ENCODE results near the gene CSF1.
"Not testable (repeated sequence)": the region's sequence is repeated elsewhere in the genome, so short reads cannot be mapped to it uniquely, and the experiment has no call there.

The CSF1 gene

DNA sequence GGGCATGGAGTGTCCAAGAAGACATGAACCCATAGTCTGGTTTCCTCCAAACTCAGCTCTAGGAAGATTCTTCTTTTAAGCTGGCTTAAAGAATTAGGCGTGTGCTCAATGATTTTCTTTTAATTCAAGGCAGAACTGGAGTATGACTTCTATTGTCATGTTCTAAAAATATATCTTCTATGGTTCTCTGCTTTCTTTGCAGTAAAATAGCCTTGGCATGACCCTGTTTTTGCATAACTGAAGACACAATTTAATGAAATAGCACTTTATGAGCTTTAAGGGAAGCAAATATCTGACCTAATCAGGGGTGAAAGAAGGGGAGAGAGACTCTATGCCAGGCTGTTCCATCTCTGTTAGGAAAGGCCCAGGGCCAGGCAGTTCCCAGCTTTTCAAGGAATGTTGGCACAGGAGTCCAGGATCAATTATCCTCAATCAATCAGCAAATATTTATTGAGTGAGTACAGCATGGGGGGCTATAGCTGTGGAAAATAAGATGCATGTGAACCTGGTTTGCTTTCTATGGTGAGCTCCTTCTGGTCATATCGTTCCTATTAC, 7.2 kb upstream of the CSF1 start:
- DNase-seq, result no peak

DNA sequence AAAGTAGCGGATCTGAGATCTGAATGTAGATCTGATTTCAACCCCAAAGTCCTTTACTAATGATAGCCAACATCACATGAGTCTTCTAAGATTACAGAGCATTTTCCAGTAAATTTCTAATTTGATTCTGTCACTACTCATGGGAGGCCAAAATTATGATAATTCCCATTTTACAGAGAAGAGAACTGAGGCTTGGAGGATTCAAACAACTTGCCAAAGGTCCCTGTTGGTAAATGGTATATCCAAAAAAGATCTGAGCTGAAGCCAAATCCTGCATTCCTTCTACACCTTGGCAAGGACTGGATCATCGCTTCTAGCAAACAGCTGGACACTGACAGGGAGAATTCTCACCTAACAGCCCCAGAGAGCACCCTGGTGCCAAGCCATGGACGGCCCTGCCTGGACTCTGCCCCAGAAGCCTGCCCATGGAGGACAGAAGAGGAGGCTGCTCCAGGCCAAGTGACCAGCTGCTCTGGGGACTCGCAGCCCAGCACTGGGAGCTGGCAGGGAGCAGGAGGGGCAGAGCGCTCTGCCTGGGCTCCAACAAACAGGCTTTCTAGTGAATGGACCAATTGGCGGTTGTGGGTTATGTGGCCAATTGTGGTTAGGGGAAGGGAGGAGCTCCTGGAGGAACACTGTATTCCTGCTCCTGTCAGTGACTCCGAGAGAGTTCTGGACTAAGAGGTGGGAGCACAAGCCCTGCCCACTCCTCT, 6.4 kb upstream of the CSF1 start:
- no peak for DNase-seq

DNA sequence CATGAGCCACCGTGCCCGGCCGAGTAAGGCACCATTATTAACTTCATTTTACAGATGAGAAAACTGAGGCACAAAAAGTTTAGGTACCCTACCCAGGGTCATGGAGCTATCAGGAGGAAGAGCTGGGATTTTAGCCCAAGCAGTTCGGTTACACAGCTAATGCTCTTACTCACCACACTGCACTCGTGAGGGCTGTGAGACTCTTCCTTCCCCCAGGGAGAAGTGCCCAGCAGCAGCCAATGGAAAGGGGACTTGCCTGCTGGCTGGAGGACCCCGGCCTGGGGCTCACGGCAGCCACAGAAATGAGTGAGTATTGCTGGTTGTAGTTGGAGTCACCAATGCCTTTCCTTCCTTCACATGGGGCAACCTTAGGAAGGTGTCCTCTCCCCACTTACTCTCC, 5.2 kb upstream of the CSF1 start:
- no peak for DNase-seq

DNA sequence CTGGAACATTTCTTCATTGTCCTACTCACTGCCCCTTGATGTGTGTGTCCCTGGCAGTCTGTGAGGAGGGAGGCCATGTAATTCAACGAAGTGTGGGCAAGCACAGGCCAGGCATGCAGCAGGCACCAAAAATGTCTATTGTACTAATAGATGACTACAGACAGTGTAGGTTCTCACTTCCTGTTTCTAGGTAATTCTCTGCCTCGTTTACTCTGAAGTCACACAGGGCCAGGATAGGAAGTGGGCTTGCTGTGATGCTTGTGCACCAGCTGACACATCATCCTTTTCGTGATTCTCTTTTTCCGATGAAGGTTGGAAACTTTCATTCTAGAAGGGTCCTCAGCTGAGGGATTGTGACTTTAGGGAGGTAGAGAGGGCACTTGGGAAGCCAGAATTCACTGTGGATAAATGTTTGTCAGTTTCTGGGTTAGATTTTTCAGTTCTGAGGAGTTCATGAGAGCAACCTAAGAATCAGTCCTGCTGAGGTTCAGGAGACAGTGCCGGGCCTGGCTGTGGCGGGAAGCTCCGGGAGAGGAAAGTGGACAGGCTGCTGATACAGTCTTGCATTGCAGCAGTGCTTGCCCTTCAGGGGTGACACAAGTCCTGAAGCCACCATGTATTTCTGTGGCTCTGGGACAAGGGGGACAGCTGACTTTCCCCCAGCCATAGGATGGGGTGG, 4.3 kb upstream of the CSF1 start:
- DNase-seq, result peak; percentile 14

DNA sequence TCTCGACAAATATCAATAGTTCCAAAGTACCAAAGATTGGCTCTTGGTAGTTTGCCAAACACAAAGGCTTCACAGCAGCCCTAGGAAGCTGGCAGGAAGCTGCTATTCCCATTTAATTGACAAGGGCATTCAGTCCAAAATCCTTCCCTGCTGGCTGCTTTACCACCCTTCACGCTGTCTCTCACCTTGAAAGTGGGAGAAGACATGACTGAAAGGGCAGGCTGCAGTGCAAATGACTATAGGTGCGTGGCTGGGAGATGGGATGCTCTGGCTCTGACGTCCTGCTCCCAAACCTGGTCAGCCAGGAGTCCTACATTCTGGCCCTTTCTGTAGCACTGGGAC, 3.8 kb upstream of the CSF1 start:
- DNase-seq, result no peak

DNA sequence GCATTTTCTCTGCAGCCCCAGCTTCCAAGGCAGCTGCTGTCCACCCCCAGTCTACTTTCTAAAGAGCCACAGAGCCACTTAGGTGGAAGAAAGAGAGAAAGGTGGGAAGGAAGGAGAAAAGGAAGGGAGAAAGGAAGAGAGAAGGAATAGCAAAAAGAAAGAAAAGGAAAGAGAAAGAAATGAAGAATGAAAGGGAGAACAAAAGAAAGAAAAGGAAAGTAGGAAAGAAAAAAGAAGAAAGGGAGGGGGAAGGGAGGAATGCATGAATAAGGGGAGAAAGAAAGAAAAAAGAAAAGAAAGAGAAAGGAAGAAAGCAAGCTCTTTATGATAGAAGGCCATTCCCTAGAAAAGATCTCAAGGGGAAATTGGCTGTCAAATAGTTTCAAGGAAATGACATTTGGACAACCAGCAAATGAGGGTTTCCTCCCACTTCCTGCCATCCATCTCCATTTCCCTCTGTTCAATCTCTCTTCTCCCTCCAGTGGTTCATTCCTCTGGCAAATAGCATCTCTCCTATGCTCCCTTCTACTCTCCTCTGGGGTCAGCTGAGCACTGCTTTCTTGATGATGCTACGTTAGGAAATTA, 3.4 kb upstream of the CSF1 start:
- no peak for DNase-seq

DNA sequence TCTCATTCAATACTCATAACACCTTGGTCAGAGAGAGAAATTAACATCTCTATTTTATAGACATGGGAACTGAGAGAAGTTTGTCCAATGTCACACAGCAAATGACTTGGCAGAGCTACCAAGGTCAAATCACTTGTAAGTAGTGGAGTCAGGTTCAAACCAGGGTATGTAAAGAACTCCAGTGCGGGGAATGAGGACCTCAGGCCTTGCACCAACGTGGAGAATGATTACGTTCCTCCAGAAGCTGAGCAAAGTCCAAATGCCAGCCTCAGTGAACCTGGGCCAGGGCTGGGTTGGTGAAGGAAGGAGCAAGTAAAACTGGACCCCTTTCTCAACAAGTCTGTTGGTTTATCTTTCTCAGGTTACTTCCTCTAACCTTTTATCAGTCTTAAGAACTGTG, 1.8 kb upstream of the CSF1 start:
- no peak for DNase-seq

DNA sequence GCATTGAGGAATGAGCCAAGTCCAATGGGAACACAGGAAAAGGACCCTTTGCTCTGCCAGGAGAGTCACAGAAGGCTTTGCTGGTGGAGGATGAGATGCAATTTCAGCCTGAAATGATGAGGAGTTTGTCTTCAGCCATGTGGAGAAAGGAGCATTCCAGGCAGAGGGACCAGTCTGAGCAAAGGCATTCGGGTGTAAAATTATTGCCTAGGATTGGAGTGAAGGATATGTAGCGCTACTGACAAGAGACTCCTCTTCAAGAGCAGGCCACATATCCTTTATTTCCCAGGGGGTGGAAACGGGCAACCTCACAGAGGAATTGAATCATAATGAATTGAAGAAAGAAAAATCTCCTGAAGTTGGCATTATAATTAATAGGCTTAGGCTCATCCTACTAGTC, 1.1 kb upstream of the CSF1 start:
- no peak for DNase-seq

DNA sequence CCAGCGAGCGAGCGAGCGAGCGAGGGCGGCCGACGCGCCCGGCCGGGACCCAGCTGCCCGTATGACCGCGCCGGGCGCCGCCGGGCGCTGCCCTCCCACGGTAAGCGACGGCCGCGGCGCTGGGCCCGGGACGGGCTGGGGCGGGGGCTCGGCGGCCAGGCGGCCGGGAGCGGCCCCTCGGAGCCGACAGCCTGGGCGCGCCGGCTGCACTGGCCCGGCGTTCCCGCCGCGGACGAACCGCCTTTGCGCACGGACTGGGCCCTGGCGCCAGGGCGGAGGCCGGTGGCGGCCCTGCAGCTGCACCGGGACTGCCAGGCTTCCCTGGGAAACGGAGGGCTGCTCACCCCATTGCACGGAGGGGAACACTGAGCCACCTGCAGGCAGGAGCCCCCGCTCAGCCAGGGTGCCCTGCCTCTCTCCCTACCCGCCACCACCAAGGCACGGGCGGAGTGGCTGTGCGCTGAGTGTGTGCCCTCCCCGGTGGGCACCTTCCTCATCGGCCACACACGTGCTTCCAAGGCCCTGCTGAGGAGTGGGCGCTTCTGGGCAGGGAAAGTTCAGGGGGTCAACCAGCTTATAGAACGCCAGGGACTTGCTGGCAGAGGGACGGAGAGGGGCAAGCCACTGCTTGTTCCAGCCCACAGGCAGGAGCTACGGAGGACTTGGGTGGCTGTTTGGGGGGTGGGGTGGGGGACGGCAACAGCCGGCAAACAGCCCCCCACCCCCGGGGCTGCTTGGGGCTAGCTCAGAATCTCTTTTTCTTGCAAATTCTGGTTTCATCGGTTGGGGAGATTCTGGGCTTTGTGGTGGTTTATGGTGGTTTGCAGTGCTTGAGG, 532 bp downstream of the CSF1 start:
- DNase-seq, result peak; percentile 49

DNA sequence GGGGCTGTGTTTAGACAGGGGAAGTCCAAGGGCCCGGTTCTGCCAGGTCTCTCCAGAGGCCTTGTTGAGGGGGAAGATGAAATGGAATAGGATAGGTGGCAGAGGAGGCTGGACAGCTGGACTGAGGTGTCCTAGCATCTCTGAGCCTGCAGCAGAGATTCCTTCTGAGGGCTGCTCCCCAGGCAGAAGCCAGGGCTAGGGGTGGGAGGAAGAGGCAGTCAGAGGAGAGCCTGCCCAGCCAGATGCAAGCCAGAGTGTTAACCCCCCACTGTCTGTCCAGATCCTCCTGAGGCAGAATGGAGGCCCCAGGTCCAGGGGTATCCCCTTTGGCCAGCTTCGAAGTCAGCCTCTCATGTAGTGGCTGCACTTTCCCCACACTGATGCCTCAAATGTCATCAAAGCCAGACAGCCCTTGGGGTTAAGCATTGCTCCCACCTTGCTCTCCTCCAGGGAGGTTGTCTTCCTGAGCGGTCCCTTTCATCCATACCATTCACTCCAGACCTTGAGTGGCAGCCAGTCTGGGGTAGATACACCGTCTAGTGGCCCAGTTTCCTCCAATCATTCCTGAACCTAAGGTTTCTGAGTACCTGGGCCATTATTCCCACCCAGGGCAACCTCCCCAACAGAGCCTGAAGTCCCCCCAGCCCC, 1.7 kb downstream of the CSF1 start:
- DNase-seq, result no peak

DNA sequence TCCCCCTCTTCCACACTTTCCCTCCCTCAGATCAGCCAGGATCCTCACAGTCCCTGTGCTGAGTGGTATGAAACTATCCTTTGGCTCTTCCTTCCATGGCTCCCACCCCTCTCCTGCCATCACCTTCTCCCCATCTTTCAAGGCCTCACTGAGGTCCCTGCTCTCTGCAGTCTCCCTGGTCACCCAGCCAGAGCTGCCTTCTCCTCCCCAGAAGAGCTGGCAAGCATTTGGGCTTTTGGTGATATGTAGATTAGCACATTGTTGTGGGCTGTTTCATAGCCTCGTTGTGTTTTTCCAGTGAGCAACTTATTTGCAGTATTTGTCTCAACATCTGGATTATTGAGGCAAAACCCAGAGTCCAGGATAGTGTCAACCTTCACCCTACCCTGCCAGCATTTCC, 2.2 kb downstream of the CSF1 start:
- no peak for DNase-seq

DNA sequence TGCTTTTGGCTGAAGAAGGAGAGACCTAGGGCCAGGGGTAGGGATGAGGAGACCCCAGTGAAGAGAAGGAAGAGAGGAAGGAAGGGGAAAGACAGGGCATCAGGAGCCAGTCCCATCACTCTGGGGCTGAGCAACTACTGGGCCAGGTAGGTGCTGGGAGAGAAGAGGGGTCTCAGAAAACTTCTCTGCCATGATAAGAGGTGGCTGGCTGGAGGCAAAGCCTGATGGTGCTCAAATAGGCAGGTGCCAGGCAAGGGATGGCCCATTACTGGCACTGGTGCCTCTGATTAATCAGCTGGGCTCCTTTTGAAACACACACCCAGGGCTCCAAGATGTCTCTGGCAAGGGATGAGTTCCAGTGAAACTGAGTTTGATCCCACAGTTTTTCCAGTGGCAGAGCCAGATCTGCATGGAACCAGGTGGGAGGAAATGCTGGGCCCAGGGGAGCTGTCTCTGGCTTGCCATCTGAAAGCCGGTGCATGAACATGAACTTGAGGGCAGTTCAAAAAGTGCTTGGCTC, 2.8 kb downstream of the CSF1 start:
- DNase-seq, result no peak

DNA sequence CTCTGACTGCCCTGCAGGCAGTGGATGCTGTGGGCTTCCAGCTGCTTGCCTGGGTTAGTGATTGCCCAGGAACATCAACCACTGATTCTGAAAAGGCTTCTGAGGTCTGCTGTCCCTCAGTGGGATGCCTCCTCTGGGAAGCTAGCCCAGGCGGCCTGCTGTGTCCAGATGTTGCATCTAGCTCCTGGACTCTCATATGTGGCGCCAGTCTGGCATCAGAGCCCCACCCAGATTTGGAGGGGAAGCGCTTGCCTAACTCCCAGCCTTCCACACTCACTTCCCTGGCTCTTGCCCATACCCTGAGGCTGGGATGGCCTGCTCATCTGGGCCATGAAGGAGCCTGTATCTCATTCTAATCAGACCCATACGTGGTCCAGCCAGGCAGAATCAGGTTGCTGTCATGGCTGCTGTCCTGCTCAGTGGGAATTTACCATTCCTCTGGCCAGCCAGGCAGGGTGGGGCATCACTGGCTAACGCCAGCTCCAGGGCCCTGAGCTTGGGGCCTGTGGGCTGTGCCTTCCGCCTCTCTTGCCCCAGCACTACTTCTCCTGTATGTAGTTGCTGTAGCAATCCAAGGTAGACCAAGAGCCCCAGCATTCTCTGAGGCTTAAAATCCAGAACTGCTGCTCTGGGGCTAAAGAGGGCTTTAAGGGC, 4.1 kb downstream of the CSF1 start:
- no peak for DNase-seq

DNA sequence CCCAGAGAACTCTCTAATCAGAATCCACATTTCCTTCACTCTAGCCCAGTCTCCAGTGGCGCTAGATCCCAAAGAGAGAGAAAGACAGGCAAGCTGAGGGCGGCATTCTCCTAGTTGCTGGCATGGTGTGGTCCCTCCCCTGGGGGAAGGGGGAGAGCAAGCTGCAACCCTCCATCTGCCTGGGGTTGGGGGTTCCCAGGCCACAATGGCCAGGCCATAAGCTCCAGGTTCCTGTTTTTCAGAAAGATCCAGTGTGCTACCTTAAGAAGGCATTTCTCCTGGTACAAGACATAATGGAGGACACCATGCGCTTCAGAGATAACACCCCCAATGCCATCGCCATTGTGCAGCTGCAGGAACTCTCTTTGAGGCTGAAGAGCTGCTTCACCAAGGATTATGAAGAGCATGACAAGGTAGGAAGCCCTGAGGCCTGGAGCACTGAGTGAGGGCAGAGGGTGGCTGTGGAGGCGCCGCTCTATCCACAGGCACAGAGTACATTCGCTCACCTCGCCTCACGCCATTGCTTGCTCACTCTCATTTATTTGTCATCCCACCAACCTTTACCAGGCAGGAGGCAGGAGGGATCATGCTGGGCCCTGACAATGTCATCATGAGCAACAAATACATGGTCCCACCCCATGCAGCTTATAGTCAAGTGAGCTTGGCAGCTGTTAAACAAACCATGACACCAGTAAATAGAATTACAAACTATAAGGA, 6.6 kb downstream of the CSF1 start:
- DNase-seq, result no peak

DNA sequence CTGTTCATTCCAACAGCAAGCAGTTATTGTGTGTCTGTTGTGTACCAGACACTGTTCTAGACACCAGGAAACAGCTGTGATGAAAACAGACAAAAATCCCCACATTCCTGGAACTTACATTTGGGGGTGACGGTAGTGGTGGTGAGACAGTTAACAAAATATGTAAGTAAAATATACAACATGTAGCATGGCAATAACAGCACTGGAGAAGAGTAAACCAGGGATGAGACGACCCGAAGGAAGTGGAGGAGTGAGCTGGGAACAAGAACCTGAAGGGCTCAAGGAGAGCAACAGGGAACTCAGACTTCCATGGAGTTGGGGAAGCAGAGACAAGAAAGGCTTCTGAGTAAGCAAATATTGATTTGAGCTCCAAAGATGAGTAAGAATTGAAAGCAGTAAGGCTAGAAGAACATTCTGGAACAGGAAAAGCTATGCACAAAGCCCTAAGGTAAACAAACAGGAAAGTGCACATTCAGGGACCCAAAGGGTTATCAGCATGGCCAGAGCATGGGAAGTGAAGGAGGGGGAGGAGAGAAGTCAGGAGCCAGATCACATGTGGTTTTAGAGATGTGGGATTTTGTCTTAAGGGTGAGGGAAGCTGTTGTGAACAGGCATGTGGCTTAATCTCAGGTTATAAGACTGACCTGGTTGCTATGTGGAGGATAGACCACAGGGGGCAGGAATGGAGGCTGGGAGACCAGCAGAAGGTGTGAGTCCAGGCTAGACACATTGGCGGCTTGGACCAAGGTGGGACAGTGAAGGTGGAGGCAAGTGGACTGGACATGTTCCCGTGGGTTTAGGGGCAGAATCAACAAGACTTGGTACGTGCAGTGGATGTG, 7.3 kb downstream of the CSF1 start:
- DNase-seq, result peak; percentile 69

DNA sequence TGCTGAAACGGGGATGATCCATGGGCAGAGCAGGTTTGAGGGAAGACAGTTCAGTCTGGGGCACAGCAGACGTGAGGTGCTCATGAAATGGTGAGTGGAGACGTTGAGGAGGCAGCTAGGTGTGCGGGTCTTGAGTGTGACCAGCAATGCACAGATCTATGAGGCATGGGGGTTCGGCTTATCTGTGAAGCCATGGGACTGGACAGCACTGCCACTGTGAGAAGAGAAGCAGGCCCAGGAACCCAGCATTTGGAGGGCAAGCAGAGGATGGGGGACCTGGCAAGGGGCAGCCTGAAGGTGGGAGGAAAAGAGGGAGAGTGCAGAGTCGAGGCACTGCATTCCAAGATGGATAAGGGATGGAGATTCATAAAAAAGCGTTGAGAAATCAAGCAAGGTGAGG, 8.0 kb downstream of the CSF1 start:
- no peak for DNase-seq

DNA sequence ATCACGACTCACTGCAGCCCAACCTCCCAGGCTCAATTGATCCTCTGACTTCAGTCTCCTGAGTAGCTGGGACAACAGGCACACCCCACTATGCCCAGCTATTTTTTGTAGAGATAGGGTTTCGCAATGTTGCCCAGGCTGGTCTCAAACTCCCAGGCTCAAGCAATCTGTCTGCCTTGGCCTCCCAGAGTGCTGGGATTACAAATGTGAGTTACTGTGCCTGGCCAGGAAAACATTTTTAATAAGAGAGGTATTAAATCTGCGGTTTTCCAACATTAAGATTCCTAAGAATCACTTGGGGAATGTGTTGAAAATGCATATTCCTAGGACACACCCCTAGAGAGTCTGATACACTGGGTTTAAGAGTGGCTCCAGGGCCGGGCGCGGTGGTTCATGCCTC, 8.7 kb downstream of the CSF1 start:
- no peak for DNase-seq

DNA sequence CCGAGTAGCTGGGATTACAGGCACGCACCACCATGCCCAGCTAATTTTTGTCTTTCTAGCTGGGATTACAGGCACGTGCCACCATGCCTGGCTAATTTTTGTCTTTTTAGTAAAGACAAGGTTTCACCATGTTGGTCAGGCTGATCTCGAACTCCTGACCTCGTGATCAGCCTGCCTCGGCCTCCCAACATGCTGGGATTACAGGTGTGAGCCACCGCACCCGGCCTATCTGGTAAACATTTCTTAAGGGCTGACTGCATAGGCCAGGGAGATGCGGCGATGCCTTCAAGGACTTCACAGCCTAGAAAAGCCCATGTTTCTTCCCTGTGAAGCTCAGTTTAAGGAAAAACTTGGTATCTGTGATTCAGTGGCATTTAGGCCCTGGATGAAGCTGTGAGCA, 9.7 kb downstream of the CSF1 start:
- not testable (repeated sequence) for DNase-seq

DNA sequence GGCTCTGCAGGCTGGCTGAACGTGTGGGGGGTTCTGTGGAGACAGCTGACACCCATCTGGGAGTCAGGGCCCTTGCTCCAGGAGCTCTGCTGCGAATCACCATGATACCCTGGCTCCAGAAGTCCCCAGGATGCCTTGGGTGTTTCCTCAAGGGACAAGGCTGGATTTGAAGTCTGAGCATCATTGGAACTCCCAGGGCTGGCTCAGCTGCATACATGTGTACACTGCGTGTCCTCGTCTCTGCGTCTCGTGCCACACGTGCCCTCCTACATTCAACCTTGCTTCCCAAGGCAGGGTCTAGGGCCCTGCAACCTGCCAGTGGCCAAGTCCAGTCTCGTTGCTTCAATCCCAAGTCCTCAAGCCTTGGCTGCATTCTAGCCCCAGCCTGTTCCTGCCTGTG, 11.7 kb downstream of the CSF1 start:
- no peak for DNase-seq

DNA sequence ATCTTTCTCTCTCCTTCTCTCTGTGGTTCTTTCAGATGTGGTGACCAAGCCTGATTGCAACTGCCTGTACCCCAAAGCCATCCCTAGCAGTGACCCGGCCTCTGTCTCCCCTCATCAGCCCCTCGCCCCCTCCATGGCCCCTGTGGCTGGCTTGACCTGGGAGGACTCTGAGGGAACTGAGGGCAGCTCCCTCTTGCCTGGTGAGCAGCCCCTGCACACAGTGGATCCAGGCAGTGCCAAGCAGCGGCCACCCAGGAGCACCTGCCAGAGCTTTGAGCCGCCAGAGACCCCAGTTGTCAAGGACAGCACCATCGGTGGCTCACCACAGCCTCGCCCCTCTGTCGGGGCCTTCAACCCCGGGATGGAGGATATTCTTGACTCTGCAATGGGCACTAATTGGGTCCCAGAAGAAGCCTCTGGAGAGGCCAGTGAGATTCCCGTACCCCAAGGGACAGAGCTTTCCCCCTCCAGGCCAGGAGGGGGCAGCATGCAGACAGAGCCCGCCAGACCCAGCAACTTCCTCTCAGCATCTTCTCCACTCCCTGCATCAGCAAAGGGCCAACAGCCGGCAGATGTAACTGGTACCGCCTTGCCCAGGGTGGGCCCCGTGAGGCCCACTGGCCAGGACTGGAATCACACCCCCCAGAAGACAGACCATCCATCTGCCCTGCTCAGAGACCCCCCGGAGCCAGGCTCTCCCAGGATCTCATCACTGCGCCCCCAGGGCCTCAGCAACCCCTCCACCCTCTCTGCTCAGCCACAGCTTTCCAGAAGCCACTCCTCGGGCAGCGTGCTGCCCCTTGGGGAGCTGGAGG, 12.7 kb downstream of the CSF1 start:
- DNase-seq, result no peak

Data from OCI-M1 (cell line).